IMR-90 (cell line): ENCODE results near the gene CCDC43. TPM values are rescaled to one million over a fixed set of nuclear protein-coding genes. Genes with fewer than 3 reads are reported as not detected.

ENCODE experiments used
- ATAC-seq: fragments of 200-7000 bp; cut with Tn5 transposase; 2 replicates; pipeline ENCODE4 v1.9.1; 2020; ENCODE audit warnings: low read depth, mild to moderate bottlenecking, moderate library complexity
- BruUV-seq: library from RNA; stranded (reverse); fragments of 400-500 nt; replicated peaks from 2 replicates; lab custom pipeline; 2021; lab: Mats Ljungman, UMichigan
- CTCF ChIA-PET: fragments of 300-600 bp; formaldehyde crosslinking; extraction: SDS; loops from one replicate; lab custom pipeline; 2021; ENCODE audit warnings: antibody characterized with exemption; lab: Yijun Ruan, JAX
- POLR2A ChIA-PET: fragments of 300-600 bp; sonication (Branson Sonifier 250); formaldehyde crosslinking; loops from one replicate; lab custom pipeline; 2022; ENCODE audit warnings: antibody characterized with exemption; ENCODE audit not compliant: unreplicated experiment; lab: Charles Lee
- DNase-seq: peaks from one replicate; pipeline ENCODE4 v3.0.0; 2013
- H2AFZ ChIP-seq: replicated peaks from 2 replicates; pipeline ENCODE3; 2013; ENCODE audit warnings: low read length, mild to moderate bottlenecking; ENCODE audit not compliant: poor library complexity
- H2AK5ac ChIP-seq: 2 replicates; pipeline ENCODE4 v1.6.1; 2013; ENCODE audit warnings: low read depth, low read length, inconsistent platforms
- H2AK9ac ChIP-seq: replicated peaks from 2 replicates; pipeline ENCODE3; 2013; ENCODE audit warnings: mild to moderate bottlenecking, low read depth, low read length, moderate library complexity; ENCODE audit not compliant: poor library complexity
- H2BK120ac ChIP-seq: 2 replicates; pipeline ENCODE4 v1.6.1; 2013; ENCODE audit warnings: low read depth, low read length, inconsistent platforms
- H2BK15ac ChIP-seq: 3 replicates; pipeline ENCODE4 v1.6.1; 2013; ENCODE audit warnings: low read depth, low read length, inconsistent platforms
- H2BK20ac ChIP-seq: 2 replicates; pipeline ENCODE4 v1.6.1; 2013; ENCODE audit warnings: low read depth, mild to moderate bottlenecking, inconsistent platforms, low read length, moderate library complexity
- H2BK5ac ChIP-seq: 2 replicates; pipeline ENCODE4 v1.6.1; 2013; ENCODE audit warnings: mild to moderate bottlenecking, low read depth, low read length, inconsistent platforms; ENCODE audit not compliant: poor library complexity, severe bottlenecking
- H3K14ac ChIP-seq: replicated peaks from 2 replicates; pipeline ENCODE4 v1.6.1; 2013; ENCODE audit warnings: low read depth, low read length, inconsistent platforms
- H3K18ac ChIP-seq: 2 replicates; pipeline ENCODE4 v1.6.1; 2013; ENCODE audit warnings: low read depth, low read length, control low read depth
- H3K23ac ChIP-seq: 2 replicates; pipeline ENCODE4 v1.6.1; 2013; ENCODE audit warnings: low read depth, low read length, inconsistent platforms
- H3K27ac ChIP-seq: 2 replicates; pipeline ENCODE4 v1.5.1; 2013; ENCODE audit warnings: mild to moderate bottlenecking, control low read depth, low read length; ENCODE audit not compliant: insufficient read depth
- H3K27me3 ChIP-seq: 2 replicates; pipeline ENCODE4 v1.6.1; 2013; ENCODE audit warnings: low read length; ENCODE audit not compliant: control insufficient read depth, insufficient read depth
- H3K36me3 ChIP-seq: 2 replicates; pipeline ENCODE4 v1.6.1; 2013; ENCODE audit warnings: low read length, mixed read lengths; ENCODE audit not compliant: control insufficient read depth, insufficient read depth
- H3K4ac ChIP-seq: 2 replicates; pipeline ENCODE4 v1.6.1; 2013; ENCODE audit warnings: low read depth, low read length, inconsistent platforms
- H3K4me1 ChIP-seq: 2 replicates; pipeline ENCODE4 v1.6.1; 2013; ENCODE audit warnings: low read length, mixed read lengths; ENCODE audit not compliant: control insufficient read depth, insufficient read depth
- H3K4me2 ChIP-seq: 2 replicates; pipeline ENCODE4 v1.6.1; 2013; ENCODE audit warnings: low read depth, mild to moderate bottlenecking, control low read depth, low read length, moderate library complexity
- H3K4me3 ChIP-seq: 2 replicates; pipeline ENCODE4 v1.5.1; 2013; ENCODE audit warnings: low read depth, mild to moderate bottlenecking, control low read depth, low read length, moderate library complexity; ENCODE audit not compliant: insufficient read depth
- H3K56ac ChIP-seq: 2 replicates; pipeline ENCODE4 v1.6.1; 2013; ENCODE audit warnings: low read length, inconsistent platforms; ENCODE audit not compliant: insufficient read depth; ENCODE audit errors: extremely low read depth
- H3K79me1 ChIP-seq, 2 experiments: 2 replicates each; pipeline ENCODE4 v1.6.1; 2013; ENCODE audit warnings: low read length in 2 of 2, inconsistent platforms in 1 of 2, low read depth in 1 of 2
- H3K9ac ChIP-seq: 2 replicates; pipeline ENCODE4 v1.6.1; 2013; ENCODE audit warnings: low read depth, low read length, control low read depth
- H3K9me1 ChIP-seq: 2 replicates; pipeline ENCODE4 v1.6.1; 2013; ENCODE audit warnings: low read length, inconsistent platforms; ENCODE audit not compliant: insufficient read depth
- H3K9me3 ChIP-seq: 2 replicates; pipeline ENCODE4 v1.6.1; 2013; ENCODE audit warnings: low read length; ENCODE audit not compliant: control insufficient read depth, insufficient read depth
- H4K20me1 ChIP-seq: 2 replicates; pipeline ENCODE4 v1.6.1; 2013; ENCODE audit warnings: low read length, inconsistent platforms; ENCODE audit not compliant: insufficient read depth
- H4K5ac ChIP-seq: 2 replicates; pipeline ENCODE4 v1.6.1; 2013; ENCODE audit warnings: mild to moderate bottlenecking, low read depth, low read length, control low read depth
- H4K8ac ChIP-seq, 2 experiments: 2 replicates each; pipeline ENCODE4 v1.6.1; 2013; ENCODE audit warnings: low read depth in 2 of 2, low read length in 2 of 2, control low read depth in 1 of 2, inconsistent platforms in 1 of 2
- H4K91ac ChIP-seq: 2 replicates; pipeline ENCODE4 v1.6.1; 2013; ENCODE audit warnings: low read depth, low read length, inconsistent platforms; ENCODE audit not compliant: insufficient read depth
- BHLHE40 ChIP-seq: fragments of 150-350 bp; IDR thresholded peaks from 2 replicates; pipeline ENCODE4 v1.6.1; 2016; ENCODE audit warnings: mild to moderate bottlenecking, low read depth, low read length
- ELK1 ChIP-seq: fragments of 150-350 bp; IDR thresholded peaks from 2 replicates; pipeline ENCODE4 v1.6.1; 2016; ENCODE audit warnings: low read depth, mild to moderate bottlenecking, low read length, moderate library complexity, borderline replicate concordance
- FOS ChIP-seq: fragments of 150-350 bp; IDR thresholded peaks from 2 replicates; pipeline ENCODE4 v1.6.1; 2016; ENCODE audit warnings: low read depth, low read length
- MAFK ChIP-seq: IDR thresholded peaks from 2 replicates; pipeline ENCODE4 v1.6.1; 2012; ENCODE audit warnings: low read depth, low read length, improper control_type of control experiment
- MAZ ChIP-seq: IDR thresholded peaks from 2 replicates; pipeline ENCODE4 v1.6.1; 2012; ENCODE audit warnings: low read depth, mild to moderate bottlenecking, low read length, improper control_type of control experiment, moderate library complexity, borderline replicate concordance
- MXI1 ChIP-seq: IDR thresholded peaks from 2 replicates; pipeline ENCODE4 v1.6.1; 2012; ENCODE audit warnings: low read depth, mild to moderate bottlenecking, low read length, moderate library complexity, borderline replicate concordance
- NFE2L2 ChIP-seq: fragments of 150-350 bp; IDR thresholded peaks from 2 replicates; pipeline ENCODE4 v1.6.1; 2016; ENCODE audit warnings: low read depth, mild to moderate bottlenecking, low read length
- POLR2A ChIP-seq: IDR thresholded peaks from 2 replicates; pipeline ENCODE4 v1.6.1; 2012; ENCODE audit warnings: mild to moderate bottlenecking, low read depth, low read length
- RCOR1 ChIP-seq: IDR thresholded peaks from 2 replicates; pipeline ENCODE4 v1.6.1; 2012; ENCODE audit warnings: mild to moderate bottlenecking, low read length, improper control_type of control experiment; ENCODE audit not compliant: insufficient replicate concordance
- WGBS, 2 experiments: methylation state at CpG; one replicate each; pipeline versions ENCODE4 v1.1.5 to v1.1.7; 2013; ENCODE audit warnings: missing lambda C conversion rate in 2 of 2; ENCODE audit not compliant: insufficient read length in 1 of 2; ENCODE audit errors: extremely low coverage in 2 of 2; 5-methylcytosine and 5-hydroxymethylcytosine counted together
- dilution Hi-C: fragments of 300-500 bp; cut with HindIII; formaldehyde crosslinking; loops from one replicate; pipeline ENCODE4 v1.14.3; 2018; ENCODE audit warnings: low sequenced_read_pairs; ENCODE audit not compliant: unreplicated experiment
- in situ Hi-C: fragments of 300-500 bp; cut with MboI; formaldehyde crosslinking; loops from 3 replicates; pipeline ENCODE4 v1.14.3; 2019; ENCODE audit warnings: low sequenced_read_pairs, inconsistent platforms, mixed read lengths
- intact Hi-C: fragments of 100-400 bp; cut with micrococcal nuclease; formaldehyde crosslinking; loops from 2 replicates; pipeline ENCODE4 v1.10.0; 2022
- polyA plus RNA-seq, 3 experiments: library from polyadenylated mRNA; depleted of rRNA; stranded (reverse); fragments of >200 nt; gene quantifications; 2 replicates each; pipeline ENCODE4 v1.2.3, GENCODE V29; 2012; ENCODE audit warnings: low replicate concordance in 1 of 3
- total RNA-seq: library from RNA; depleted of rRNA; stranded (reverse); fragments of >200 nt; gene quantifications from 2 replicates; pipeline ENCODE4 v1.2.3, GENCODE V29; 2012

Gene CCDC43
- total and polyA plus RNA-seq, 2 of the 4 experiments (the other 2 are of a cell fraction) = 11.3 to 20.8 TPM

GRCh38 chr17:44646280-44646679 lies 43.3 kb downstream of the CCDC43 start:
- POLR2A ChIA-PET = no interaction called here

More at GRCh38 chr17:44646280-44646679, 43.3 kb downstream of the CCDC43 start:
- TF ChIP-seq BHLHE40 = no peak
- TF ChIP-seq MAFK = no peak
- no peak for TF ChIP-seq MXI1
- TF ChIP-seq NFE2L2 = no peak
- TF ChIP-seq ELK1 = no peak
- no peak for TF ChIP-seq MAZ
- no peak for TF ChIP-seq FOS
- no peak for TF ChIP-seq POLR2A
- no peak for TF ChIP-seq RCOR1
- intact Hi-C loops (no loop called here), dilution Hi-C loops (no loop called here), in situ Hi-C loops (loop anchor here (10.0 to 25.0 kb wide), 2 partner anchors 241 to 434 kb away; partner anchors contain the start of gene UBTF)
- Histone ChIP-seq H3K14ac (no peak overlapping the region), H3K9ac (no peak overlapping the region), H3K9me1 (no peaks in the 10 kb centered on the region), H2BK20ac (no peak overlapping the region), H3K4me3 (no peak overlapping the region), H4K20me1 (no peaks in the 10 kb centered on the region), H3K18ac (no peak overlapping the region), H3K23ac (no peak overlapping the region), H3K79me1 (no peaks in the 10 kb centered on the region), H3K4me2 (no peak overlapping the region), H3K27me3 (peaks cover 10% of the 10 kb centered on the region), H3K4me1 (no peaks in the 10 kb centered on the region), H2BK5ac (no peak overlapping the region), H3K27ac (no peak overlapping the region), H2AK9ac (no peak overlapping the region), H2BK120ac (no peak overlapping the region), H4K5ac (no peak overlapping the region), H3K56ac (no peak overlapping the region), H2AFZ (no peak overlapping the region), H2BK15ac (no peak overlapping the region), H4K91ac (no peak overlapping the region), H4K8ac (no peak overlapping the region), H2AK5ac (no peak overlapping the region), H3K4ac (no peak overlapping the region), H3K9me3 (no peaks in the 10 kb centered on the region), H3K36me3 (no peaks in the 10 kb centered on the region)
- BruUV-seq = no TSS peak
- WGBS, 2 experiments = no CpG with 5 or more reads among the region's 4 CpGs
- CTCF ChIA-PET = no interaction called here
- no peak for DNase-seq
- ATAC-seq = no peak
